IPS-11a (cell line): ENCODE results near the gene WDR20.
"Not testable (repeated sequence)": the region's sequence is repeated elsewhere in the genome, so short reads cannot be mapped to it uniquely, and the experiment has no call there.

Source experiments
- H3K4me3 ChIP-seq: one replicate; pipeline ENCODE4 v1.5.1; 2013; ENCODE audit warnings: low read depth, low read length, control low read depth

Gene WDR20

GRCh38 chr14:102139286-102140026 is at the start of gene WDR20:
WDR20 (plus strand) TSS chr14:102139897; CDS start chr14:102139924, 27 bp downstream.
- H3K4me3 ChIP-seq = peak within 1 kb of the TSS; percentile 96

GRCh38 chr14:102090713-102091112 is 49.0 kb upstream of the WDR20 start:
- no peak overlapping the region for H3K4me3 ChIP-seq

- no peak overlapping the region for H3K4me3 ChIP-seq
Observed at GRCh38 chr14:102092806-102093205, 46.9 kb upstream of the WDR20 start.

- no peak overlapping the region for H3K4me3 ChIP-seq
Observed at GRCh38 chr14:102094101-102094500, 45.6 kb upstream of the WDR20 start.

GRCh38 chr14:102095231-102095870 is 44.3 kb upstream of the WDR20 start:
- no peak overlapping the region for H3K4me3 ChIP-seq

- no peak overlapping the region for H3K4me3 ChIP-seq
Observed at GRCh38 chr14:102095871-102096568, 43.7 kb upstream of the WDR20 start.

- H3K4me3 ChIP-seq = no peak overlapping the region
Observed at GRCh38 chr14:102096569-102097188, 43.0 kb upstream of the WDR20 start.

GRCh38 chr14:102097441-102098135 is 42.1 kb upstream of the WDR20 start:
- no peak overlapping the region for H3K4me3 ChIP-seq

- H3K4me3 ChIP-seq = no peak overlapping the region
Observed at GRCh38 chr14:102103062-102103695, 36.5 kb upstream of the WDR20 start.

- no peak overlapping the region for H3K4me3 ChIP-seq
Observed at GRCh38 chr14:102105369-102105768, 34.3 kb upstream of the WDR20 start.

GRCh38 chr14:102109332-102109731 is 30.4 kb upstream of the WDR20 start:
- H3K4me3 ChIP-seq = not testable (repeated sequence)

GRCh38 chr14:102111101-102111500 is 28.6 kb upstream of the WDR20 start:
- H3K4me3 ChIP-seq = no peak overlapping the region

- H3K4me3 ChIP-seq = no peak overlapping the region
Observed at GRCh38 chr14:102116361-102117180, 23.1 kb upstream of the WDR20 start.

- no peak overlapping the region for H3K4me3 ChIP-seq
Observed at GRCh38 chr14:102117852-102118251, 21.8 kb upstream of the WDR20 start.

GRCh38 chr14:102120888-102121287 is 18.8 kb upstream of the WDR20 start:
- no peak overlapping the region for H3K4me3 ChIP-seq

GRCh38 chr14:102121567-102121966 is 18.1 kb upstream of the WDR20 start:
- H3K4me3 ChIP-seq = no peak overlapping the region

GRCh38 chr14:102124419-102124818 is 15.3 kb upstream of the WDR20 start:
- H3K4me3 ChIP-seq = no peak overlapping the region

GRCh38 chr14:102125546-102125945 is 14.2 kb upstream of the WDR20 start:
- H3K4me3 ChIP-seq = no peak overlapping the region

- H3K4me3 ChIP-seq = no peak overlapping the region
Observed at GRCh38 chr14:102126807-102127455, 12.8 kb upstream of the WDR20 start.
